SK-N-SH treated with all-trans-retinoic acid at 6 μM for 48 hours (cell line): Measurements from ENCODE around the gene AIDA.
A peak's percentile ranks its signal among the peaks of the same experiment; 100 is the strongest.

Experiments
- ATAC-seq: fragments of 200-7000 bp; cut with Tn5 transposase; 3 replicates; pipeline ENCODE4 v1.9.1; 2020; ENCODE audit warnings: mild to moderate bottlenecking, moderate library complexity
- ARNTL ChIP-seq: fragments of 450-650 bp; formaldehyde crosslinking; IDR thresholded peaks from 2 replicates; pipeline ENCODE4 v1.5.0; 2020; ENCODE audit warnings: low read depth, mild to moderate bottlenecking, moderate library complexity, borderline replicate concordance
- BACH2 ChIP-seq: fragments of 250-450 bp; sonication (Bioruptor Pico); IDR thresholded peaks from 2 replicates; pipeline ENCODE4 v1.9.0; 2021; ENCODE audit warnings: mild to moderate bottlenecking, borderline replicate concordance
- ESRRG ChIP-seq: fragments of 250-450 bp; sonication (Bioruptor Pico); IDR thresholded peaks from 2 replicates; pipeline ENCODE4 v1.6.1; 2021; ENCODE audit warnings: mild to moderate bottlenecking
- GLIS3 ChIP-seq: fragments of 250-450 bp; sonication (Bioruptor Pico); IDR thresholded peaks from 2 replicates; pipeline ENCODE4 v1.5.0; 2020; ENCODE audit warnings: mild to moderate bottlenecking, moderate library complexity
- ISL1 ChIP-seq: fragments of 250-450 bp; sonication (Bioruptor Pico); IDR thresholded peaks from 2 replicates; pipeline ENCODE4 v2.1.2; 2022; ENCODE audit warnings: mild to moderate bottlenecking, moderate library complexity
- PPARA ChIP-seq: fragments of 250-450 bp; sonication (Bioruptor Pico); IDR thresholded peaks from 2 replicates; pipeline ENCODE4 v1.5.0; 2020; ENCODE audit warnings: mild to moderate bottlenecking, borderline replicate concordance
- RARB ChIP-seq: fragments of 250-450 bp; sonication (Bioruptor Pico); IDR thresholded peaks from 2 replicates; pipeline ENCODE4 v1.8.0; 2021; ENCODE audit warnings: mild to moderate bottlenecking, moderate library complexity
- SNAI2 ChIP-seq: fragments of 250-450 bp; sonication (Bioruptor Pico); IDR thresholded peaks from 2 replicates; pipeline ENCODE4 v1.5.0; 2020; ENCODE audit warnings: mild to moderate bottlenecking, moderate library complexity
- TCF4 ChIP-seq: fragments of 250-450 bp; sonication (Bioruptor Pico); IDR thresholded peaks from 2 replicates; pipeline ENCODE4 v1.8.0; 2021; ENCODE audit warnings: mild to moderate bottlenecking, moderate library complexity, borderline replicate concordance
- TOX ChIP-seq: fragments of 250-450 bp; sonication (Bioruptor Pico); IDR thresholded peaks from 2 replicates; pipeline ENCODE4 v1.8.0; 2021; ENCODE audit warnings: mild to moderate bottlenecking, moderate library complexity, borderline replicate concordance
- TSHZ2 ChIP-seq: fragments of 250-450 bp; sonication (Bioruptor Pico); IDR thresholded peaks from 2 replicates; pipeline ENCODE4 v1.5.0; 2020; ENCODE audit warnings: mild to moderate bottlenecking, moderate library complexity
- ZC3H10 ChIP-seq: fragments of 250-450 bp; sonication (Bioruptor Pico); IDR thresholded peaks from 2 replicates; pipeline ENCODE4 v1.5.1; 2021; ENCODE audit warnings: mild to moderate bottlenecking, moderate library complexity
- ZFP3 ChIP-seq: fragments of 250-450 bp; sonication (Bioruptor Pico); IDR thresholded peaks from 2 replicates; pipeline ENCODE4 v1.5.0; 2020; ENCODE audit warnings: mild to moderate bottlenecking, moderate library complexity
- ZFP30 ChIP-seq: fragments of 450-650 bp; formaldehyde crosslinking; IDR thresholded peaks from 2 replicates; pipeline ENCODE4 v1.5.0; 2022; ENCODE audit warnings: mild to moderate bottlenecking, moderate library complexity
- ZNF70 ChIP-seq: fragments of 450-650 bp; formaldehyde crosslinking; IDR thresholded peaks from 2 replicates; pipeline ENCODE4 v1.5.0; 2020; ENCODE audit warnings: mild to moderate bottlenecking, moderate library complexity
- ZNF8 ChIP-seq: fragments of 450-650 bp; formaldehyde crosslinking; IDR thresholded peaks from 2 replicates; pipeline ENCODE4 v1.5.0; 2020; ENCODE audit warnings: mild to moderate bottlenecking, moderate library complexity
- TF ChIP-seq, protein P1 (sequence below): fragments of 250-450 bp; sonication (Bioruptor Pico); IDR thresholded peaks from 2 replicates; pipeline ENCODE4 v1.8.0; 2020; ENCODE audit warnings: mild to moderate bottlenecking, moderate library complexity, borderline replicate concordance
- TF ChIP-seq, protein P2 (sequence below): fragments of 250-450 bp; sonication (Bioruptor Pico); IDR thresholded peaks from 2 replicates; pipeline ENCODE4 v1.5.1; 2021; ENCODE audit warnings: mild to moderate bottlenecking, moderate library complexity
- TF ChIP-seq, protein P3 (sequence below): fragments of 250-450 bp; sonication (Bioruptor Pico); IDR thresholded peaks from 2 replicates; pipeline ENCODE4 v1.5.1; 2020; ENCODE audit warnings: low read depth, mild to moderate bottlenecking, moderate library complexity
- TF ChIP-seq, protein P4 (sequence below): fragments of 250-450 bp; sonication (Bioruptor Pico); IDR thresholded peaks from 2 replicates; pipeline ENCODE4 v1.8.0; 2021; ENCODE audit warnings: low read depth, mild to moderate bottlenecking, moderate library complexity, borderline replicate concordance

Gene AIDA

GRCh38 chr1:222641269-222641948, 70.9 kb downstream of the AIDA start:
- no peak for ATAC-seq
- no peak for TF ChIP-seq TSHZ2
- TF ChIP-seq ZNF8 (CRISPR knock-in tag): no peak
- TF ChIP-seq ZFP3 (CRISPR knock-in tag): no peak
- no peak for TF ChIP-seq ZNF70 (CRISPR knock-in tag)
- no peak for TF ChIP-seq ARNTL
- TF ChIP-seq TOX (CRISPR knock-in tag): no peak
- TF ChIP-seq SNAI2 (CRISPR knock-in tag): no peak
- TF ChIP-seq, protein P1, sequence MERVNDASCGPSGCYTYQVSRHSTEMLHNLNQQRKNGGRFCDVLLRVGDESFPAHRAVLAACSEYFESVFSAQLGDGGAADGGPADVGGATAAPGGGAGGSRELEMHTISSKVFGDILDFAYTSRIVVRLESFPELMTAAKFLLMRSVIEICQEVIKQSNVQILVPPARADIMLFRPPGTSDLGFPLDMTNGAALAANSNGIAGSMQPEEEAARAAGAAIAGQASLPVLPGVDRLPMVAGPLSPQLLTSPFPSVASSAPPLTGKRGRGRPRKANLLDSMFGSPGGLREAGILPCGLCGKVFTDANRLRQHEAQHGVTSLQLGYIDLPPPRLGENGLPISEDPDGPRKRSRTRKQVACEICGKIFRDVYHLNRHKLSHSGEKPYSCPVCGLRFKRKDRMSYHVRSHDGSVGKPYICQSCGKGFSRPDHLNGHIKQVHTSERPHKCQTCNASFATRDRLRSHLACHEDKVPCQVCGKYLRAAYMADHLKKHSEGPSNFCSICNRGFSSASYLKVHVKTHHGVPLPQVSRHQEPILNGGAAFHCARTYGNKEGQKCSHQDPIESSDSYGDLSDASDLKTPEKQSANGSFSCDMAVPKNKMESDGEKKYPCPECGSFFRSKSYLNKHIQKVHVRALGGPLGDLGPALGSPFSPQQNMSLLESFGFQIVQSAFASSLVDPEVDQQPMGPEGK (CRISPR knock-in tag): no peak
- TF ChIP-seq GLIS3 (CRISPR knock-in tag): no peak
- no peak for TF ChIP-seq TCF4
- TF ChIP-seq, protein P2, sequence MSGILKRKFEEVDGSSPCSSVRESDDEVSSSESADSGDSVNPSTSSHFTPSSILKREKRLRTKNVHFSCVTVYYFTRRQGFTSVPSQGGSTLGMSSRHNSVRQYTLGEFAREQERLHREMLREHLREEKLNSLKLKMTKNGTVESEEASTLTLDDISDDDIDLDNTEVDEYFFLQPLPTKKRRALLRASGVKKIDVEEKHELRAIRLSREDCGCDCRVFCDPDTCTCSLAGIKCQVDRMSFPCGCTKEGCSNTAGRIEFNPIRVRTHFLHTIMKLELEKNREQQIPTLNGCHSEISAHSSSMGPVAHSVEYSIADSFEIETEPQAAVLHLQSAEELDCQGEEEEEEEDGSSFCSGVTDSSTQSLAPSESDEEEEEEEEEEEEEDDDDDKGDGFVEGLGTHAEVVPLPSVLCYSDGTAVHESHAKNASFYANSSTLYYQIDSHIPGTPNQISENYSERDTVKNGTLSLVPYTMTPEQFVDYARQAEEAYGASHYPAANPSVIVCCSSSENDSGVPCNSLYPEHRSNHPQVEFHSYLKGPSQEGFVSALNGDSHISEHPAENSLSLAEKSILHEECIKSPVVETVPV: no peak
- TF ChIP-seq, protein P3, sequence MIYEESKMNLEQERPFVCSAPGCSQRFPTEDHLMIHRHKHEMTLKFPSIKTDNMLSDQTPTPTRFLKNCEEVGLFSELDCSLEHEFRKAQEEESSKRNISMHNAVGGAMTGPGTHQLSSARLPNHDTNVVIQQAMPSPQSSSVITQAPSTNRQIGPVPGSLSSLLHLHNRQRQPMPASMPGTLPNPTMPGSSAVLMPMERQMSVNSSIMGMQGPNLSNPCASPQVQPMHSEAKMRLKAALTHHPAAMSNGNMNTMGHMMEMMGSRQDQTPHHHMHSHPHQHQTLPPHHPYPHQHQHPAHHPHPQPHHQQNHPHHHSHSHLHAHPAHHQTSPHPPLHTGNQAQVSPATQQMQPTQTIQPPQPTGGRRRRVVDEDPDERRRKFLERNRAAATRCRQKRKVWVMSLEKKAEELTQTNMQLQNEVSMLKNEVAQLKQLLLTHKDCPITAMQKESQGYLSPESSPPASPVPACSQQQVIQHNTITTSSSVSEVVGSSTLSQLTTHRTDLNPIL (CRISPR knock-in tag): no peak
- TF ChIP-seq BACH2 (CRISPR knock-in tag): no peak
- TF ChIP-seq ZC3H10: no peak

DNA sequence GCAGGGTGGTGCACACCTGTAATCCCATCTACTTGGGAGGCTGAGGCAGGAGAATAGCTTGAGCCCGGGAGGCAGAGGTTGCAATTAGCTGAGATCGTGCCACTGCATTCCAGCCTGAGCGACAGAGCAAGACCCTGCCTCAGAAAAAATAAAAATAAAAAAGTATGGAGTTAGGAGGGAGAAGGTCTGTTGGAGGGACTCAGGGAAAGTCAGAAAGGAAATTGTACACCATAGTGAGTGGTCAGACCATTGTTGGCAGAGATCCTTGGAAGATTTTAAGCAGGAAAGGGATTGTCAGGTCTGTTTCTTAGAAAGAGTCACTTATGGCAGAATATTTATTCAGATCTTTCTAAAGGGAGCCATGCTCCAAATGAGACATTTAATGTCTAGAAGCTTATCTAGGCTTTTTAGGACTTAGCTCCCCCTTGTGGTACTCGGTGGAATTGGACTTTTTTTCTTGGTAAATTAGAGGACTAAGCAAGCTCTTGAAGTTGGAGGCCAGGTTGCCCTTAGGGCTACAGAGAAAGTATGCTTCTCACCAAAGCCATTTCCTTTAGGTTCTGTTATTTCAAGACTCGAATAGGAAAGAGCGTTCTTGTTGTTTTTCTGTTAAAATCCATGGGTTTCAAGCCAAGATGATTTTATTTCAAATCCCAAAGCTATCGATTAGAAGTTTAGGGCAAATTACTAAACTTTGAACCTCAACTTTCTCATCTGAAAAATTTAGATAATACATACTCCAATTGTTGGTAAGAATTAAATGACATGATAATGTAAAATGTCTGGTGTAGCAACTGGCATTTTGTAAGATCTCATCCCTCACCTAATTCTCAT, 77.9 kb downstream of the AIDA start:
- no peak for TF ChIP-seq RARB (CRISPR knock-in tag)
- TF ChIP-seq BACH2 (CRISPR knock-in tag): no peak
- no peak for TF ChIP-seq GLIS3 (CRISPR knock-in tag)
- TF ChIP-seq ESRRG (CRISPR knock-in tag): no peak
- TF ChIP-seq ISL1 (CRISPR knock-in tag): no peak
- ATAC-seq: peak; percentile 98

- ATAC-seq: no peak
- TF ChIP-seq ZNF8 (CRISPR knock-in tag) (no peak), ZNF70 (CRISPR knock-in tag) (no peak), BACH2 (CRISPR knock-in tag) (no peak), RARB (CRISPR knock-in tag) (no peak), ESRRG (CRISPR knock-in tag) (no peak), ZFP30 (no peak), ISL1 (CRISPR knock-in tag) (no peak), GLIS3 (CRISPR knock-in tag) (no peak), TSHZ2 (no peak), PPARA (CRISPR knock-in tag) (no peak), ZC3H10 (no peak)
- TF ChIP-seq, protein P4, sequence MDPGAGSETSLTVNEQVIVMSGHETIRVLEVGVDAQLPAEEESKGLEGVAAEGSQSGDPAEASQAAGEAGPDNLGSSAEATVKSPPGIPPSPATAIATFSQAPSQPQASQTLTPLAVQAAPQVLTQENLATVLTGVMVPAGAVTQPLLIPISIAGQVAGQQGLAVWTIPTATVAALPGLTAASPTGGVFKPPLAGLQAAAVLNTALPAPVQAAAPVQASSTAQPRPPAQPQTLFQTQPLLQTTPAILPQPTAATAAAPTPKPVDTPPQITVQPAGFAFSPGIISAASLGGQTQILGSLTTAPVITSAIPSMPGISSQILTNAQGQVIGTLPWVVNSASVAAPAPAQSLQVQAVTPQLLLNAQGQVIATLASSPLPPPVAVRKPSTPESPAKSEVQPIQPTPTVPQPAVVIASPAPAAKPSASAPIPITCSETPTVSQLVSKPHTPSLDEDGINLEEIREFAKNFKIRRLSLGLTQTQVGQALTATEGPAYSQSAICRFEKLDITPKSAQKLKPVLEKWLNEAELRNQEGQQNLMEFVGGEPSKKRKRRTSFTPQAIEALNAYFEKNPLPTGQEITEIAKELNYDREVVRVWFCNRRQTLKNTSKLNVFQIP: no peak
- TF ChIP-seq, protein P1 (CRISPR knock-in tag): no peak
These were observed 79.5 kb downstream of the AIDA start for GRCh38 chr1:222632749-222633148.
